ENCODE measurements around the gene ST8SIA5. TPM values are rescaled to one million over a fixed set of nuclear protein-coding genes. Genes with fewer than 3 reads are reported as not detected.

The ST8SIA5 gene
- total RNA-seq, 1 donor from 2014 or later = 2.6 TPM

GRCh38 chr18:46715062-46715461 is 41.8 kb downstream of the ST8SIA5 start:
- no peak for DNase-seq (ENCODE audit: extremely low read depth, low read depth, low spot score)

- DNase-seq (ENCODE audit: extremely low read depth, low read depth, low spot score) = no peak
Measured at GRCh38 chr18:46712406-46712805, 44.4 kb downstream of the ST8SIA5 start.

- DNase-seq (ENCODE audit: extremely low read depth, low read depth, low spot score) = no peak
Measured at GRCh38 chr18:46711444-46711863, 45.4 kb downstream of the ST8SIA5 start.

GRCh38 chr18:46706968-46707367 is 49.9 kb downstream of the ST8SIA5 start:
- no peak for DNase-seq (ENCODE audit: extremely low read depth, low read depth, low spot score)

- no peak for DNase-seq (ENCODE audit: extremely low read depth, low read depth, low spot score)
Measured at GRCh38 chr18:46705521-46705920, 51.3 kb downstream of the ST8SIA5 start.

- no peak for DNase-seq (ENCODE audit: extremely low read depth, low read depth, low spot score)
Measured at GRCh38 chr18:46704816-46705215, 52.0 kb downstream of the ST8SIA5 start.

GRCh38 chr18:46704189-46704588 is 52.7 kb downstream of the ST8SIA5 start:
- DNase-seq (ENCODE audit: extremely low read depth, low read depth, low spot score) = no peak

- DNase-seq (ENCODE audit: extremely low read depth, low read depth, low spot score) = no peak
Measured at GRCh38 chr18:46702471-46702870, 54.4 kb downstream of the ST8SIA5 start.

- DNase-seq (ENCODE audit: extremely low read depth, low read depth, low spot score) = no peak
Measured at GRCh38 chr18:46700066-46700824, 56.6 kb downstream of the ST8SIA5 start.

GRCh38 chr18:46696702-46697101 is 60.2 kb downstream of the ST8SIA5 start:
- no peak for DNase-seq (ENCODE audit: extremely low read depth, low read depth, low spot score)

GRCh38 chr18:46696268-46696667 is 60.6 kb downstream of the ST8SIA5 start:
- DNase-seq (ENCODE audit: extremely low read depth, low read depth, low spot score) = no peak

GRCh38 chr18:46693996-46694395 is 62.9 kb downstream of the ST8SIA5 start:
- no peak for DNase-seq (ENCODE audit: extremely low read depth, low read depth, low spot score)

- DNase-seq (ENCODE audit: extremely low read depth, low read depth, low spot score) = no peak
Measured at GRCh38 chr18:46688853-46689525, 67.9 kb downstream of the ST8SIA5 start.

- no peak for DNase-seq (ENCODE audit: extremely low read depth, low read depth, low spot score)
Measured at GRCh38 chr18:46686186-46686585, 70.7 kb downstream of the ST8SIA5 start.

- no peak for DNase-seq (ENCODE audit: extremely low read depth, low read depth, low spot score)
Measured at GRCh38 chr18:46683252-46683651, 73.6 kb downstream of the ST8SIA5 start.

- DNase-seq (ENCODE audit: extremely low read depth, low read depth, low spot score) = no peak
Measured at GRCh38 chr18:46680784-46681695, 75.8 kb downstream of the ST8SIA5 start.

GRCh38 chr18:46679846-46680598 is 76.8 kb downstream of the ST8SIA5 start:
- no peak for DNase-seq (ENCODE audit: extremely low read depth, low read depth, low spot score)

GRCh38 chr18:46678785-46679399 is 78.0 kb downstream of the ST8SIA5 start:
- DNase-seq (ENCODE audit: extremely low read depth, low read depth, low spot score) = no peak

GRCh38 chr18:46678041-46678440 is 78.8 kb downstream of the ST8SIA5 start:
- no peak for DNase-seq (ENCODE audit: extremely low read depth, low read depth, low spot score)

- DNase-seq (ENCODE audit: extremely low read depth, low read depth, low spot score) = no peak
Measured at GRCh38 chr18:46677611-46678010, 79.2 kb downstream of the ST8SIA5 start.
